HepG2 (cell line): ENCODE measurements around the gene MCF2L. TPM values are rescaled to one million over a fixed set of nuclear protein-coding genes. Genes with fewer than 3 reads are reported as not detected.

ENCODE experiments used
- ATAC-seq: fragments of 200-7000 bp; cut with Tn5 transposase; 3 replicates; pipeline ENCODE4 v1.9.1; 2020; ENCODE audit warnings: mild to moderate bottlenecking, moderate library complexity
- BruUV-seq: library from RNA; stranded (reverse); fragments of 400-500 nt; replicated peaks from 2 replicates; lab custom pipeline; 2021; lab: Mats Ljungman, UMichigan
- CTCF ChIA-PET: fragments of 300-600 bp; formaldehyde crosslinking; extraction: SDS; loops from one replicate; lab custom pipeline; 2021; ENCODE audit warnings: low total read pairs, inconsistent platforms, low intra/inter-chr PET ratio; lab: Yijun Ruan, JAX
- POLR2A ChIA-PET: fragments of 350-600 bp; sonication (Branson Sonifier 250); formaldehyde crosslinking; loops from one replicate; lab custom pipeline; 2020; ENCODE audit warnings: antibody characterized with exemption, inconsistent platforms; lab: Yijun Ruan, JAX
- DNase-seq: peaks from one replicate; pipeline ENCODE4 v3.0.0-alpha.2; 2015; ENCODE audit warnings: low spot score
- FAIRE-seq: peaks from 3 replicates; lab custom pipeline; 2011; peaks lifted over from hg19 to GRCh38; lab: Jason Lieb, UNC
- H2AFZ ChIP-seq: one replicate; pipeline ENCODE4 v1.6.1; 2011; ENCODE audit warnings: low read length, inconsistent platforms
- H3K27ac ChIP-seq: fragments of 300-600 bp; 3 replicates; pipeline ENCODE4 v1.8.0; 2011; ENCODE audit warnings: mixed run types, mild to moderate bottlenecking, mixed read lengths, low read length, inconsistent platforms; ENCODE audit not compliant: insufficient read depth; ENCODE audit errors: extremely low read length
- H3K27me3 ChIP-seq, 2 experiments: fragments of 200-600 bp in 1 of 2; 2 replicates in 1 of 2; 3 replicates in 1 of 2; pipeline versions ENCODE4 v1.6.0 to v1.8.0; 2011; ENCODE audit warnings: low read length in 2 of 2, mild to moderate bottlenecking in 2 of 2, moderate library complexity in 2 of 2, inconsistent platforms in 1 of 2; ENCODE audit not compliant: insufficient read depth in 2 of 2, control insufficient read depth in 1 of 2
- H3K36me3 ChIP-seq, 2 experiments: fragments of 200-600 bp in 1 of 2; replicated peaks in 1 of 2; 2 replicates in 1 of 2; 3 replicates in 1 of 2; pipeline versions ENCODE4 v1.5.1 to v1.8.0; 2011; ENCODE audit warnings: low read length in 2 of 2, inconsistent platforms in 1 of 2; ENCODE audit not compliant: insufficient read depth in 2 of 2, control insufficient read depth in 1 of 2
- H3K4me1 ChIP-seq: 2 replicates; pipeline ENCODE4 v1.5.1; 2012; ENCODE audit warnings: low read length, inconsistent platforms; ENCODE audit not compliant: insufficient read depth
- H3K4me2 ChIP-seq: 2 replicates; pipeline ENCODE4 v1.6.0; 2011; ENCODE audit warnings: low read depth, low read length, inconsistent platforms
- H3K4me3 ChIP-seq, 3 experiments: fragments of 200-600 bp in 1 of 3; sonication (generic), shearing (Covaris generic) in 1 of 3; replicated peaks in 1 of 3; 2 replicates each; pipeline ENCODE4 v1.5.1; 2011 to 2016; ENCODE audit warnings: low read length in 3 of 3, inconsistent platforms in 2 of 3, low read depth in 2 of 3, mild to moderate bottlenecking in 2 of 3, control low read depth in 1 of 3, mixed read lengths in 1 of 3; ENCODE audit not compliant: insufficient read depth in 1 of 3
- H3K79me2 ChIP-seq: one replicate; pipeline ENCODE4 v1.6.1; 2011; ENCODE audit warnings: low read length, inconsistent platforms; ENCODE audit not compliant: insufficient read depth
- H3K9ac ChIP-seq: 2 replicates; pipeline ENCODE4 v1.6.0; 2011; ENCODE audit warnings: mild to moderate bottlenecking, low read depth, low read length, inconsistent platforms; ENCODE audit not compliant: insufficient read depth
- H3K9me3 ChIP-seq: 2 replicates; pipeline ENCODE4 v1.5.1; 2012; ENCODE audit warnings: mild to moderate bottlenecking, low read length
- H4K20me1 ChIP-seq: 2 replicates; pipeline ENCODE4 v1.6.0; 2011; ENCODE audit warnings: inconsistent platforms, mild to moderate bottlenecking, low read length, moderate library complexity; ENCODE audit not compliant: insufficient read depth
- ATF4 ChIP-seq, 2 experiments: fragments of 450-650 bp in 1 of 2; sonication (generic) in 1 of 2; formaldehyde crosslinking; IDR thresholded peaks; 2 replicates each; pipeline versions ENCODE4 v1.5.0 to v1.8.0; 2020 to 2022; ENCODE audit warnings: mild to moderate bottlenecking in 1 of 2, missing genetic modification reagents in 1 of 2
- CBX5 ChIP-seq: sonication (generic); formaldehyde crosslinking; IDR thresholded peaks from 2 replicates; pipeline ENCODE4 v1.4.0; 2020; ENCODE audit warnings: missing genetic modification reagents, borderline replicate concordance
- EED ChIP-seq: sonication (generic); formaldehyde crosslinking; IDR thresholded peaks from 2 replicates; pipeline ENCODE4 v1.5.0; 2020; ENCODE audit warnings: mild to moderate bottlenecking, missing genetic modification reagents
- HNRNPL ChIP-seq: fragments of 200-400 bp; formaldehyde crosslinking; IDR thresholded peaks from 2 replicates; pipeline ENCODE4 v1.6.1; 2017; ENCODE audit warnings: mild to moderate bottlenecking, low read depth, low read length
- POLR2AphosphoS5 ChIP-seq: IDR thresholded peaks from 2 replicates; pipeline ENCODE4 v1.6.1; 2012; ENCODE audit warnings: low read depth, low read length
- SSRP1 ChIP-seq: IDR thresholded peaks from 2 replicates; pipeline ENCODE4 v1.6.1; 2016; ENCODE audit warnings: control low read depth
- ZFX ChIP-seq: sonication (generic); formaldehyde crosslinking; IDR thresholded peaks from 2 replicates; pipeline ENCODE4 v1.4.0; 2020; ENCODE audit warnings: mild to moderate bottlenecking, low read depth, missing genetic modification reagents, moderate library complexity
- WGBS: methylation state at CpG from one replicate; pipeline ENCODE4 v1.1.6; 2017; ENCODE audit warnings: low lambda C conversion rate; 5-methylcytosine and 5-hydroxymethylcytosine counted together
- in situ Hi-C: cut with HindIII; loops from 2 replicates; pipeline ENCODE4 v1.10.0; 2017; ENCODE audit warnings: low pct_unique_long_range_greater_than_20kb; ENCODE audit not compliant: extremely low pct_ligation_motif_present
- intact Hi-C: fragments of 100-400 bp; cut with micrococcal nuclease; formaldehyde crosslinking; loops from one replicate; pipeline ENCODE4 v1.10.0; 2022; ENCODE audit not compliant: unreplicated experiment
- polyA plus RNA-seq, 8 experiments: library from polyadenylated mRNA; depleted of rRNA in 3 of 8; stranded (reverse) in 7 of 8; unstranded in 1 of 8; fragments of >200 nt; fragmentation: Illumina TruSeq in 4 of 8; extraction: Trizol in 4 of 8; gene quantifications; 2 replicates each; pipeline versions ENCODE4 v1.2.1 to v1.2.3, GENCODE V29; 2011 to 2016; ENCODE audit warnings: low read depth in 4 of 8, missing spikeins in 1 of 8, mixed read lengths in 1 of 8; ENCODE audit not compliant: insufficient read depth in 1 of 8
- total RNA-seq, 5 experiments: library from RNA; depleted of rRNA; stranded (reverse); fragments of >200 nt; fragmentation: Illumina TruSeq; extraction: Trizol; gene quantifications; 2 replicates each; pipeline ENCODE4 v1.2.3, GENCODE V29; 2016; ENCODE audit warnings: low read depth in 1 of 5
- TF ChIP-seq, protein P1 (sequence below), 2 experiments: sonication (generic) in 1 of 2; formaldehyde crosslinking in 1 of 2; IDR thresholded peaks; 2 replicates each; pipeline versions ENCODE4 v1.6.1 to v1.9.0; 2014 to 2022; ENCODE audit warnings: antibody characterized with exemption in 1 of 2, borderline replicate concordance in 1 of 2, inconsistent platforms in 1 of 2, low read depth in 1 of 2, missing genetic modification reagents in 1 of 2

The MCF2L gene
- total and polyA plus RNA-seq, 2 of the 13 experiments (the other 11 are each of a cell fraction or from before 2014, with no cell fraction given), result 19.4 to 28.4 TPM

GRCh38 chr13:113115363-113116205, 146.6 kb downstream of the MCF2L start:
- no TSS peak for BruUV-seq
- H3K4me2 ChIP-seq, result no peak overlapping the region
- ChIA-PET POLR2A (interaction anchor here (1.0 to 2.5 kb wide), 4 partner anchors 9 to 35 kb away, joined by 3 to 13 read pairs (median 4); partner anchors contain the start of gene F7), CTCF (no interaction called here)
- H3K27ac ChIP-seq, result no peak overlapping the region
- ATAC-seq, result no peak
- no peaks in the 10 kb centered on the region for H3K27me3 ChIP-seq
- no peaks in the 10 kb centered on the region for H3K79me2 ChIP-seq
- intact Hi-C loops, result no loop called here
- H4K20me1 ChIP-seq, result no peaks in the 10 kb centered on the region
- peaks cover 16% of the 10 kb centered on the region for H3K4me1 ChIP-seq
- H3K4me3 ChIP-seq, result no peak overlapping the region
- H3K9me3 ChIP-seq, result no peaks in the 10 kb centered on the region
- no peak for TF ChIP-seq CBX5 (CRISPR knock-in tag)
- TF ChIP-seq ATF4 (CRISPR knock-in tag; IDR thresholded peaks at IDR 0.05), result no peak
- TF ChIP-seq EED (CRISPR knock-in tag), result 0 out of 2 replicates have a peak, but pooled peaks have one; percentile 43
- 0 out of 2 replicates have a peak, but pooled peaks have one; percentile 28 for TF ChIP-seq POLR2AphosphoS5
- 0 out of 2 replicates have a peak, but pooled peaks have one; percentile 30 for TF ChIP-seq HNRNPL
- TF ChIP-seq, protein P1, sequence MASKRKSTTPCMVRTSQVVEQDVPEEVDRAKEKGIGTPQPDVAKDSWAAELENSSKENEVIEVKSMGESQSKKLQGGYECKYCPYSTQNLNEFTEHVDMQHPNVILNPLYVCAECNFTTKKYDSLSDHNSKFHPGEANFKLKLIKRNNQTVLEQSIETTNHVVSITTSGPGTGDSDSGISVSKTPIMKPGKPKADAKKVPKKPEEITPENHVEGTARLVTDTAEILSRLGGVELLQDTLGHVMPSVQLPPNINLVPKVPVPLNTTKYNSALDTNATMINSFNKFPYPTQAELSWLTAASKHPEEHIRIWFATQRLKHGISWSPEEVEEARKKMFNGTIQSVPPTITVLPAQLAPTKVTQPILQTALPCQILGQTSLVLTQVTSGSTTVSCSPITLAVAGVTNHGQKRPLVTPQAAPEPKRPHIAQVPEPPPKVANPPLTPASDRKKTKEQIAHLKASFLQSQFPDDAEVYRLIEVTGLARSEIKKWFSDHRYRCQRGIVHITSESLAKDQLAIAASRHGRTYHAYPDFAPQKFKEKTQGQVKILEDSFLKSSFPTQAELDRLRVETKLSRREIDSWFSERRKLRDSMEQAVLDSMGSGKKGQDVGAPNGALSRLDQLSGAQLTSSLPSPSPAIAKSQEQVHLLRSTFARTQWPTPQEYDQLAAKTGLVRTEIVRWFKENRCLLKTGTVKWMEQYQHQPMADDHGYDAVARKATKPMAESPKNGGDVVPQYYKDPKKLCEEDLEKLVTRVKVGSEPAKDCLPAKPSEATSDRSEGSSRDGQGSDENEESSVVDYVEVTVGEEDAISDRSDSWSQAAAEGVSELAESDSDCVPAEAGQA (IDR thresholded peaks at IDR 0.05; ENCODE audit: low read depth), result no peak
- TF ChIP-seq, protein P1 (CRISPR knock-in tag; IDR thresholded peaks at IDR 0.05; ENCODE audit: borderline replicate concordance), result no peak
- TF ChIP-seq ZFX, result no peak
- peak; percentile 78; the same call in 1 of the 2 replicates for TF ChIP-seq SSRP1 (CRISPR knock-in tag)
- TF ChIP-seq, all 625 proteins: peak for 4
- no peak for FAIRE-seq
- no peak overlapping the region for H2AFZ ChIP-seq
- in situ Hi-C loops, result no loop called here
- H3K9ac ChIP-seq, result no peak overlapping the region
- WGBS, result 100% methylated on average over 7 of the region's 21 CpGs
- DNase-seq, result no peak
- peaks cover 0 to 1% of the 10 kb centered on the region in 2 experiments; a peak in 1 of 5 replicates for H3K36me3 ChIP-seq
